ENCODE data around the gene TENM3.

DNA sequence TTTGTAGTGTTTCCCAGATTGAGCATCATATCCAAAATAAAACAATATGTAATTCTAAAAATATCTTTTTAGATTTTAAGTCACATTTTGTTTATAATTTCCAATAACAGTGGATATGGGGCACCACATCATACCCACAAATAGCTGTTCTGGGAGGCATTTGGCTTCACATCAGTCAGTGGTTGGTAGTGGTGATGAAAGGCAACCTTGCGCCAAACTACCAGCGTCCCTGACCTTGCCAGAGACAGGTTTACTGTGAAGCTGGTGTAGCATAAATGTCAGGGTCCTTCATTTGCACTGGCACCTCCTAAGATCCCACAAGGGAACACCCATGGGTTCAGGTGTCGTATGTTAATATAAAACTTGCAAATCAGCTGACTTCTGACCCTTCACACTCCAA lies 451.8 kb downstream of the TENM3 start:
- TF ChIP-seq MXD4 (CRISPR knock-in tag; IDR thresholded peaks at IDR 0.05; ENCODE audit: borderline replicate concordance) (no peak), ATF1 (CRISPR knock-in tag; IDR thresholded peaks at IDR 0.05) (no peak), FOXP4 (CRISPR knock-in tag; IDR thresholded peaks at IDR 0.05) (no peak), ETV6 (CRISPR knock-in tag; IDR thresholded peaks at IDR 0.05) (no peak), ZNF396 (CRISPR knock-in tag; IDR thresholded peaks at IDR 0.05; ENCODE audit: borderline replicate concordance) (no peak), JUN (CRISPR knock-in tag; IDR thresholded peaks at IDR 0.05) (no peak), SMAD3 (CRISPR knock-in tag; IDR thresholded peaks at IDR 0.05; ENCODE audit: borderline replicate concordance) (no peak), TP53 (CRISPR knock-in tag; IDR thresholded peaks at IDR 0.05) (no peak), NFYB (CRISPR knock-in tag; conservative IDR thresholded peaks at IDR 0.05; ENCODE audit: low read depth) (no peak), TEAD4 (CRISPR knock-in tag; IDR thresholded peaks at IDR 0.05) (no peak), FOXK1 (CRISPR knock-in tag; IDR thresholded peaks at IDR 0.05) (no peak), ZNF232 (CRISPR knock-in tag; IDR thresholded peaks at IDR 0.05) (no peak)
- TF ChIP-seq, protein P1, sequence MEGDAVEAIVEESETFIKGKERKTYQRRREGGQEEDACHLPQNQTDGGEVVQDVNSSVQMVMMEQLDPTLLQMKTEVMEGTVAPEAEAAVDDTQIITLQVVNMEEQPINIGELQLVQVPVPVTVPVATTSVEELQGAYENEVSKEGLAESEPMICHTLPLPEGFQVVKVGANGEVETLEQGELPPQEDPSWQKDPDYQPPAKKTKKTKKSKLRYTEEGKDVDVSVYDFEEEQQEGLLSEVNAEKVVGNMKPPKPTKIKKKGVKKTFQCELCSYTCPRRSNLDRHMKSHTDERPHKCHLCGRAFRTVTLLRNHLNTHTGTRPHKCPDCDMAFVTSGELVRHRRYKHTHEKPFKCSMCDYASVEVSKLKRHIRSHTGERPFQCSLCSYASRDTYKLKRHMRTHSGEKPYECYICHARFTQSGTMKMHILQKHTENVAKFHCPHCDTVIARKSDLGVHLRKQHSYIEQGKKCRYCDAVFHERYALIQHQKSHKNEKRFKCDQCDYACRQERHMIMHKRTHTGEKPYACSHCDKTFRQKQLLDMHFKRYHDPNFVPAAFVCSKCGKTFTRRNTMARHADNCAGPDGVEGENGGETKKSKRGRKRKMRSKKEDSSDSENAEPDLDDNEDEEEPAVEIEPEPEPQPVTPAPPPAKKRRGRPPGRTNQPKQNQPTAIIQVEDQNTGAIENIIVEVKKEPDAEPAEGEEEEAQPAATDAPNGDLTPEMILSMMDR (IDR thresholded peaks at IDR 0.05) = no peak
- TF ChIP-seq, protein P2, sequence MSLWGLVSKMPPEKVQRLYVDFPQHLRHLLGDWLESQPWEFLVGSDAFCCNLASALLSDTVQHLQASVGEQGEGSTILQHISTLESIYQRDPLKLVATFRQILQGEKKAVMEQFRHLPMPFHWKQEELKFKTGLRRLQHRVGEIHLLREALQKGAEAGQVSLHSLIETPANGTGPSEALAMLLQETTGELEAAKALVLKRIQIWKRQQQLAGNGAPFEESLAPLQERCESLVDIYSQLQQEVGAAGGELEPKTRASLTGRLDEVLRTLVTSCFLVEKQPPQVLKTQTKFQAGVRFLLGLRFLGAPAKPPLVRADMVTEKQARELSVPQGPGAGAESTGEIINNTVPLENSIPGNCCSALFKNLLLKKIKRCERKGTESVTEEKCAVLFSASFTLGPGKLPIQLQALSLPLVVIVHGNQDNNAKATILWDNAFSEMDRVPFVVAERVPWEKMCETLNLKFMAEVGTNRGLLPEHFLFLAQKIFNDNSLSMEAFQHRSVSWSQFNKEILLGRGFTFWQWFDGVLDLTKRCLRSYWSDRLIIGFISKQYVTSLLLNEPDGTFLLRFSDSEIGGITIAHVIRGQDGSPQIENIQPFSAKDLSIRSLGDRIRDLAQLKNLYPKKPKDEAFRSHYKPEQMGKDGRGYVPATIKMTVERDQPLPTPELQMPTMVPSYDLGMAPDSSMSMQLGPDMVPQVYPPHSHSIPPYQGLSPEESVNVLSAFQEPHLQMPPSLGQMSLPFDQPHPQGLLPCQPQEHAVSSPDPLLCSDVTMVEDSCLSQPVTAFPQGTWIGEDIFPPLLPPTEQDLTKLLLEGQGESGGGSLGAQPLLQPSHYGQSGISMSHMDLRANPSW (CRISPR knock-in tag; conservative IDR thresholded peaks at IDR 0.05; ENCODE audit: low read depth) = no peak
